GM12892 (cell line): ENCODE measurements around the gene IHH. TPM values are rescaled to one million over a fixed set of nuclear protein-coding genes. Genes with fewer than 3 reads are reported as not detected.

Experiments used
- DNase-seq: peaks from one replicate; pipeline ENCODE4 v3.0.0; 2011; ENCODE audit not compliant: insufficient read length
- FAIRE-seq: peaks from 2 replicates; lab custom pipeline; 2011; peaks lifted over from hg19 to GRCh38; lab: Jason Lieb, UNC
- POLR2A ChIP-seq: IDR thresholded peaks from 2 replicates; pipeline ENCODE4 v1.6.1; 2011; ENCODE audit warnings: low read depth, low read length, control low read depth
- POLR2AphosphoS5 ChIP-seq: IDR thresholded peaks from 2 replicates; pipeline ENCODE4 v1.6.1; 2011; ENCODE audit warnings: low read depth, low read length, control low read depth
- TAF1 ChIP-seq: IDR thresholded peaks from 2 replicates; pipeline ENCODE4 v1.6.1; 2011; ENCODE audit warnings: low read depth, mild to moderate bottlenecking, control low read depth, low read length, borderline replicate concordance
- polyA plus RNA-seq: library from polyadenylated mRNA; unstranded; fragments of >200 nt; gene quantifications from one replicate; pipeline ENCODE4 v1.2.1, GENCODE V29; 2012; ENCODE audit warnings: missing spikeins, inconsistent platforms; ENCODE audit not compliant: missing spikeins

IHH gene
- polyA plus RNA-seq = not detected

GRCh38 chr2:219060821-219061791, at the start of gene IHH:
TSS of gene IHH (minus strand) at chr2:219060921. CDS start at chr2:219060467, 454 bp downstream.
- TF ChIP-seq POLR2A = no peak
- no peak for TF ChIP-seq POLR2AphosphoS5
- no peak for TF ChIP-seq TAF1
- FAIRE-seq = no peak
- DNase-seq = no peak

GRCh38 chr2:219109471-219109870, 48.8 kb upstream of the IHH start:
- FAIRE-seq (no peak), DNase-seq (no peak)

GRCh38 chr2:219107758-219108157, 47.0 kb upstream of the IHH start:
- FAIRE-seq (no peak), DNase-seq (no peak)
- no peak for TF ChIP-seq POLR2A
- no peak for TF ChIP-seq POLR2AphosphoS5
- no peak for TF ChIP-seq TAF1

More at GRCh38 chr2:219109471-219109870, 48.8 kb upstream of the IHH start:
- no peak for TF ChIP-seq TAF1
- no peak for TF ChIP-seq POLR2AphosphoS5

GRCh38 chr2:219106251-219106650, 45.5 kb upstream of the IHH start:
- FAIRE-seq (no peak), DNase-seq (no peak)
- TF ChIP-seq TAF1 (no peak), POLR2A (no peak), POLR2AphosphoS5 (no peak)

- FAIRE-seq (peak; percentile 88), DNase-seq (peak; percentile 34)
- TF ChIP-seq POLR2AphosphoS5 (no peak), TAF1 (no peak), POLR2A (no peak)
These were observed 43.6 kb upstream of the IHH start for GRCh38 chr2:219104107-219105035.

- FAIRE-seq (peak; percentile 5), DNase-seq (no peak)
- TF ChIP-seq TAF1 (no peak), POLR2A (no peak), POLR2AphosphoS5 (no peak)
These were observed 38.6 kb upstream of the IHH start for GRCh38 chr2:219099329-219099728.

- no peak for FAIRE-seq
- no peak for TF ChIP-seq POLR2A
- TF ChIP-seq TAF1 = no peak
- DNase-seq = no peak
These were observed 34.8 kb upstream of the IHH start for GRCh38 chr2:219095406-219095935.

GRCh38 chr2:219094171-219094570, 33.5 kb upstream of the IHH start:
- TF ChIP-seq TAF1 = no peak
- no peak for TF ChIP-seq POLR2AphosphoS5
- TF ChIP-seq POLR2A = no peak
- DNase-seq (no peak), FAIRE-seq (no peak)

GRCh38 chr2:219090436-219091299, 29.9 kb upstream of the IHH start:
- DNase-seq (no peak), FAIRE-seq (no peak)

GRCh38 chr2:219089330-219089729, 28.6 kb upstream of the IHH start:
- FAIRE-seq (no peak), DNase-seq (no peak)
- TF ChIP-seq POLR2AphosphoS5 (no peak), TAF1 (no peak), POLR2A (no peak)

More at GRCh38 chr2:219090436-219091299, 29.9 kb upstream of the IHH start:
- no peak for TF ChIP-seq POLR2AphosphoS5
- TF ChIP-seq POLR2A = no peak
- no peak for TF ChIP-seq TAF1
